GM18517 (cell line): ENCODE measurements around the gene ITPA.

ENCODE experiments used
- ATAC-seq: cut with Tn5 transposase; IDR thresholded peaks from one replicate; pipeline ENCODE4 v1.9.1; 2021; ENCODE audit warnings: mild to moderate bottlenecking, moderate library complexity; ENCODE audit not compliant: unreplicated experiment

ITPA gene

DNA sequence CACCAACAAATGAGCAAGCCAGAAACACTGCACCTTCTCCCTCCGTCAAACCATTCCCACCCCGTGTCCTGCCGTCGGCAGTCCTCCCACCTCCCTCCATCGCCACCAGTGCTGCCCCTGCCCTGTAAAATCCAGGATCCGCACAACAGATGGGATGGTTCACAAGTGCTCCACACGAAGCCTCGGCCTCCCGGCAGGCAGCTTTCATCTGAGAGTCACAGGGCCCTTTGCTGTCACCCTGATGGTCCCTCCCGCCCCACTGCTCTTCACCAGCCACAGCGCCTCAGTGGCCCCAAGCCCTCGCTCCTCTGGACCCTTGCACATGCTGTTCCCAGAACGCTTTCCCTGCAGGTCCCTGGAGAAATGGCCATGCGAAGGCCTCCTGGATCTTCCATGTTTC lies 17.6 kb downstream of the ITPA start:
- ATAC-seq, result no peak

DNA sequence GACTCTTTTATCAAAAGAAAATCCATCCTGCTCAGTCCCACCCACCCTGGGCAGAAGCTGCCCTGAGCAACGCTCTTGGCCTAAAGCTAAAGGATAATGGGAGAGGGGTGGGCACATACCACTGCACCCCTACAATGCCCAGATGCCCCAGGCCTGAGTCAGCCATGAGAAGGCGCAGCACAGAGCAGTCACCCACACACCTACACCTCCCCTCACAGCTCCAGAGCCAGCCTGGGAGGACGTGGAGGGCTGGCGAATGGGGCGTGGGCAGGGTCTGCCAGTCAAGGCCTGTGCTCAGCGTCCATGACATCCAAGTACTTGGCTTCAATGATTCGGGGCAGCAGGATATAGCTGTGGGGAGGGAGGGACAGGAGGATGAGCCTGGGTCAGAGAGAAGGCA lies 18.2 kb downstream of the ITPA start:
- ATAC-seq, result no peak

DNA sequence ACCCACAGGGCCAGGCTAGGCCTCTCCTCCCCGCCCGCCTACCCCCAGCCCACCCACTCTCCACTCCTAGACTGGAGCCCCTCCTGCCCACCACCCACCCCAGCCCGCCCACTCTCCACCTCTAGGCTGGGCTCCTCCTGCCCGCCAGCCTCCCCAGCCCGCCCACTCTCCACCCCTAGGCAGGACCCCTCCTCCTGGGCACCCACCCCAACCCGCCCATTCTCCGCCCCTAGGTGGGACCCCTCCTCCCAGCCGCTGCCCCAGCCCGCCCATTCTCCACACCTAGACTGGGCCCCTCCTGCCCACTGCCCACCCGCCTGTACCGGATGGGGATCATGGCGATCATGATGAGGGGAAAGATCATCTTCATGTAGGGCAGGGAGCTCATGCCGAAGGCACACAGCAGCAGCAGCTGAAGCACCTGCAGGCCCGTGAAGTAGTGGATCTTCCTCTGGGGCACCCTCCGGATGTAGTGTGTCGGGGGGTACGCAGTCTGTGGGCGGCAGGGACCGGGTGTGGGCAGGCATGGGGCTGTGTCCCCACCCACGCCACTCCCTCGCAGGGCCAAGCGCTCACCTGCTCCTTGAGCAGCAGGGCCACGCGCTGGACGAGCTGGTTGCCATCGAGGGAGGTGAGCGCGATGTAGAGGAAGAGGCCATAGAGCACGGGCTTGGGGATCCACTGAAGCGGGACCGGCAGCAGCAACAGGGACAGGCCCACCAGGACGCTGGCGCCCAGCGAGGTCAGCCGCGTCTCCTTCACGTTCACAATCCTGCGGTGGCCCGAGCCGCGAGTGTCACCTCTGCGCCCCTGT lies 18.8 kb downstream of the ITPA start:
- no peak for ATAC-seq

DNA sequence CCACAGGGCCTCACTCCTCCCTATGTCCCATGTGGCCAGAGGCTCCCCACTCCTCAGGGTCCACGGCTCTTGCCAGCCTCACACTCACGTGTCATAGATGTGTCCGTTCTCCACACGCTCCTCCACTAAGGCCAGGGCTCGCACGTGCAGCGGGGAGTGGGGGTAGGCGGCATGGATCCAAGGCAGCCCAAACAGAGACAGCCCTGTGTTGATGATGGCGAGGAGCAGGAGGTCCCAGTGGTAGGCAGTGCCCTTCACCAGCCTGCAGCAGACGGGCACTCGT lies 19.4 kb downstream of the ITPA start:
- no peak for ATAC-seq

DNA sequence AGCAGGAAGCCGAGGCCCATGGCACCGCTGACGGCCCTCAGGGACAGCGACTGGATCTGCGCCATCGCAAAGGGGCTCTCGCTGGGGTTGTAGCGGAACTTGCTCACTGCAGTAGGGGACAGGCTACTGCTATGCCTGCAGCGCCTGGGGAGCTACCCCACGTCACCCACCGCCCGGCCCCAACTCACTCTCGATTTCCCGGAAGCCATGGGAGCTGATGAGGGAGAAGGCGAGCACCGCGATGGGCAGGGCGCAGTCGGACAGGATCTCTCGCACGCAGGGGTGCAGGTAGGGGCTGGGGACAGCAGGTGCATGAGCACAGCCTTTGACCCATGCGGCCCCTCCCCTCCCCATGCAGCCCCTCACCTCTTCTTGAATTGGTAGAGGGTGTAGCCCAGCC lies 19.9 kb downstream of the ITPA start:
- ATAC-seq, result no peak

DNA sequence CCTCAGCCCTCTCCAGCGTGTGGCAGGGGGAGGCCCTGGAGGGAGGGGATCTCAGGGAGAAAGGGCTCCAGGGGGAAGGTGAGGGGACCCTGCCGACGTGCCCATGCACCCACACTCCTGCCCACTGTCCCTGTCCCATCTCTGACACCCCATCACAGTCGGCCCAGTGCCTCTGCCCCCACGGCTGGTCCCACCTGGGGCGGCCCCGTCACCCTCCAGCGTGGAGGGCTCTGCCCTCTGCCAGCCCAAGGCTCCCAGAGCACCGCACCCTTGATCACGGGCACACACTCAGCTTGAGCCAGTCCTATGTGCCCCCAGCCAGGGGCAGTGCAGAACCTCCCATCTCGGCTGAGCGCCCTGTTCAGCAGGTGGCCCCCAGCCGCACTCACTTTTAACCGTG lies 20.5 kb downstream of the ITPA start:
- ATAC-seq, result no peak

DNA sequence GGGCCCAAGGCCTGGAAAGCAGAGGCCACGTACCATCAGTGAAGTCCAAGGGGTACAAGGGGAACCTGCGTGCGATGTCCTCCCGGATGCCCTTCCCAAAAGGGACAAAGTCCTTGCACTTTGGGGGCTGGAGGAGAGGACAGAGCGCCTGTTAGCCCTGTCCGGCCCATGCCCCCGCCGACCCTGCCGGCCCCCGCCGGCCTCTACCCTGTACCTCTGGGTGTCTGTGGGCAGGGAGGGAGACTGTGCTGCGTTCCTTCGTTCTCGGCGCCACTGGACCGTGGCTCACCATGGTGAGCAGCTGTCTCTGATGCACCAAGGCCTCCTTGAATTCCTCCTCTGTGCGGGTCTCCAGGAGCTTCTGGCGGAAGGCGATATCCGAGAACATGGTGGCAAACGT lies 21.8 kb downstream of the ITPA start:
- no peak for ATAC-seq

DNA sequence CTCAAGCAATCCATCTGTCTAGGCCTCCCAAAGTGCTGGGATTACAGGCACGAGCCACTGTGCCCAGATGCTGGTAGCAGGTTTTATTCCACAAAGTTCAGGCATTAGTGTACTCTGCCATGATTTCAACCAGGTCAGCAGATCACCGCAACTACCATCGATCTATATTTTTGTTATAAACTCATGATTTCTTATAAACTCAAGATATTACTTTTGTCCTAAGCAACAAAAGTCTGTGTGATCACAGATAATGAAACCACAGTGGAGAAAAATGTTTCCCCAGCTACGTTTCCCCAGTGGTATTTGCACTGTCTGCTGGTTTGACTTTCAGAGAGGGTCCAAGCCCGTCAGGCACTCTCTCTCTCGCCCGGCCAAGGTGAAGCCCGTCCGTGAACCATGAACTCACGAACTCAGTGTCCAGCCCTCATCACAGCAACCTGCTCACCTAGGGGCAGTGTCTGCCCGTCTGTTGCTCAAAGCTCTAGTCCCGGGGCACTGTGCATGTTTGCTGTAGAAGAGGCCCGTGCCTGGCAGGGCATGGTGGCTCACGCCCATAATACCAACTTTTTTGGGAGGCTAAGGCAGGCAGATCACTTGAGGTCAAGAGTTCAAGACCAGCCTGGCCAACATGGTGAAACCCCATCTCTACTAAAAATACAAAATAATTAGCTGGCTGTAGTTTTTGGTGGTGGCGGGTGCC lies 22.7 kb downstream of the ITPA start:
- ATAC-seq, result no peak

DNA sequence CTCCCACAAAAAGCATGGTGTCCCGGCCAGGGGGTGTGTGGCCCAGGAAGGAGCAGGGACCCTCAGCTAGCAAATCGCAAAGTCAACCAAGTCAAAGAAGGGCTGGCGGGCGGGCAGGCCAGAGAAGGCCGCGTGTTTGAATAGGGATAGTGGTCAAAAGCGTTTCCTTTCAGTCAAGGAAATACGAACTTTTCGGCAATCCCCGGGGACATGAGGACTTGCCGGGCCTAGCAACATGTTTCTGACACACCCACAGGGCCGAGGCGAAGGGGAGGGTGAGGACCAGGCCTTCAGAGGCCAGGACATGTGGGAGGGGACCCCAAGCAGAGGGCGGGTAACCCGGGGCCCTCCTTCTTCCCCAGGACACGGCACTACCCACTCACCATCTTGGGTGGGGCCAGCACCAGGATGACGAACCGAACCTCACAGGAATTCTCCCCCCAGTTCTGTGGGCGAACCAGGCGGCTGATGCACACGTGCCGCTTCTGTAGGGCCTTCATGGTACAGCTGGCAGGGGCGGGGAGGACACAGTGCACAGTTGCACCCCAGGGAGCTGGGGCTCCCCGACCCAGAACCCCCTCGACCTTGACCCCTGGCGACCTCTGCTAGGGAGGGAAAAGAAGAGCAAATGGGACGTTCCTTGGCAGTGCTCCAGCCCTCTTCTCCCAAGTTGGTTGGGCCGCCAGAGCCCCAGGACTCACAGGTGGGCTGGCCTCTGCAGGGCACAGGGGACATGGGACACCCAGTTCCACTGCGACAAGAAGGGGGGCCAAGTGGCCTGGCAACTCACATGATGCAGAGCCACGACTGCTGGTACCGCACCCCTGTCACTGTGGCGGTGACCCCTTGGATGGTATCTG lies 24.1 kb downstream of the ITPA start:
- no peak for ATAC-seq

DNA sequence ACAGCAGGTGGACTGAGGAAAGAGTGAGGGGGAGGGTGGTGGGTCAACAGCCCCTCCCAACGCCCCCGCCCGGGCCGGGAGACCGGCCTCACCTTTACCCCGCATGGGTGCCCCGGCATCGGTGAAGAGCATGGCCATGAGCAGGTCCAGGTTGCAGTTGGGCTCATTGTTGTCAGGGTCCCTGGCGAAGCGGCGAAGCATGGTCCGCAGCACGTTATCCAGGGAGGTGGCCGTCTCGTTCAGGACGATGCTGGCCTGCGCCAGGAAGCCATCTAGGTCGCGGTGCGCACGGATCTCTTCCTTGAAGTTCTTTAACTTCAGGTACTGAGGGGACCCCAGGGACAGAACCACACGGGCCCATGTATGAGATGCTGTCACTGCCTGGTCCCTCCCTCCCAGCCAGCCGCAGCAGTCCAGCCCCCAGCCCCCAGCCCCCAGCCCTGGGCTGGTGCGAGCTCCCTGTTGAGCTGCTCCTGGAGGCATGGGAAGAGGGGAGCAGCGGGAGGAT lies 24.7 kb downstream of the ITPA start:
- ATAC-seq, result no peak

DNA sequence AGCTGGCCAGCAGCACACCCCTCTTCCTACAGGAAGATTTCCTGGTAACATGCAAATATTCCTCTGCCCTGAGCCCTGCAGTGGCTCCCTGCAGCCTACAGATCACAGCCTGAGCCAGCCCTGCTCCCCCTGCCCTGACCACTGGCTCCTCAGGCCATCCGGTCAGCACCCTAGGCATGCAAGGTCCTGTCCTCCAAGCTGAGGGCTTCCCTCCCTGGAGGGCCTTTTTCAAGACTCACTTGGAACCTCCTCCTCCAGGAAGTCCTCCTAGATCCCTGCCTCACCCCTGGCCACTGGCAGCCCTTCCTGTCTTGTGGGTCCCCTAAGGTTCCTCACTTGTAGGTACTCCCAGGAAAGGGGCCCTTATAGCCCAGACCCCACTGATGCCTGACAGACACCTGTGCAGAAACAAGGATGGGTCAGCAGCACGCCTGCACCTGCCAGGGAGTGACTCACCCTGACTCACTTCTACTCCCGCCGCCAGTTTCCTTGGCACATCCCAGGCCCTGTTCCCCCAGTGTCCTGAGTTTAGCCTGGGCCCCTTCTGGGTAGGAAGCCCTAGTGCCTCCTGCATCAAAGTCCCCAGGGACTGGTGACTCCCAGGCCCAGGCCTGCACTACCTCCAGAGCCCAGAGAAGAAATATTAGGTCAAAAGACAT lies 26.5 kb downstream of the ITPA start:
- no peak for ATAC-seq

DNA sequence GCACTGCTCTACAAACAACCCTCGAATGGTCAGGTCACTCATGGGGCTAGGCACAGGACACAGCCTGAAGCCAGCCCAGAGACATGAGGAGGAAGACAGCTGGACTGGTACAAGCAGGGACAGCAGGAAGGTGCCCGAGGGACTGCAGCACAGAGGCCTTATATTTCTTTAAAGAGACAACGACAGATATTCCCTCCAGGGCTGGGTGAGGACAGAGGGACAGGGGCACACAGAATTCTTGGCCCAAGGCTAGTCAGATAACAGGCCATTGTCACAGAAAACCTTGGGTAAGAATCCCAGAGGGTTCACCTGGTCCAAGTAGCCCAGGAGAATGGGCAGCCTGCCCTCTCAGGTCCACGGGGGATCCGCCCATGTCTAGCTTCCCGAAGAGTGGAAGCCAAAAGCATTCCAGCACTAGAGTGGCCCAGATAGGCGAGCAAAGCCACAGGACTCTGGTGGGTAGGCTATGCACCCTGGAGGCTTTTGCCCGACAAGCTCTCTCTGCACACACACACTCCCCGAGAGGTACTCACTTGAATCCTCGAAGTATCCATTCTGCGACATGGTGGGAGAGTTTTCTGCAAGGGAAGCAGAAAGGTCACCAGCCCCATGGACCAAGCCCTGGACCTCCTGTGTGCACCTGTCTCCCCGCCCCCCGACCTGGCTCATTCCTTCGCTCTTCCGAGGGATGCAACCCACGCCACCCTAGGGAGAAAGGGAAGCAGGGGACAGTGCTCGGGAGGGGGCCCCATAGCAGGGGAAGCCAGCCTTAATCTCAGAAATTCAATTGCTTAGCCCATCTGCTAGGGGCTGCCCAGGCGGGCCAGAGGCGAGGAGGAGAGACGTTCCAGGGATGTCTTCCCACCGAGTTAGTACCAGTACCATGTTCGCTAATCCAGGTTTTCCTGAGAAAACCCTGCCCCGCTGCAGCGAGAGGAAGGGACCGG lies 28.0 kb downstream of the ITPA start:
- ATAC-seq, result no peak

DNA sequence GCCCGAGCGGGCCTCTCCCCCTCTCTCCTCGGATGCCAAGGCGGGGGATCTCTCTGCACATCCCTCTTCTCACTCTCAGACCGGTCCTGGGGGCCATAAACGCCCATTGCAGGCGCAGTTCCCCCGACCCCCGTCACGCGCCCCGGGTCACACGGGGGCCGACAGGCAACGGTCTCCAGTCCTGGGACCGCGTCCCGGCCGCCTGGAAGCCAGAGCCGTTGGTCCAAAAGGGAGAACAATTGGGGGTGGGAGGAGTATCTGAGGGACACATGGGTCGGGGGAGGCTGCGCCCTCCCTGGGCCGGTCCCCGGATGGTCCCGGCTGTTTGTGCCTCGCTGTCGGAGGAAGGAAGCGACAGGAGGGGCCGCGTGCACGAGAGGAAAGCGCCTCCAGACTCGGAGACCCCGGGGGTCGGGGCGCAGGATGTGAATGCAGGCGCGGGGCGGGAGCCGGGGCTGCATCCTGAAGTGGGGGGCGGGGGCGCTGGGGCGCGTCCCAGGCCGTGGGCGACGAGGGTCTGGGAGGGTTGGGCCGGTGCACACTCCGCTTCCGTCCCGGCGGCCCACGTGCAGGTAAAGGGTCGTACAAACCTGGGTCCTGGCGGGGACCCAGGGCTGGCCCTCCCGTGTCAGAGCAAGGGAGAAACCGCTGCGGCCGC lies 28.8 kb downstream of the ITPA start:
- no peak for ATAC-seq

DNA sequence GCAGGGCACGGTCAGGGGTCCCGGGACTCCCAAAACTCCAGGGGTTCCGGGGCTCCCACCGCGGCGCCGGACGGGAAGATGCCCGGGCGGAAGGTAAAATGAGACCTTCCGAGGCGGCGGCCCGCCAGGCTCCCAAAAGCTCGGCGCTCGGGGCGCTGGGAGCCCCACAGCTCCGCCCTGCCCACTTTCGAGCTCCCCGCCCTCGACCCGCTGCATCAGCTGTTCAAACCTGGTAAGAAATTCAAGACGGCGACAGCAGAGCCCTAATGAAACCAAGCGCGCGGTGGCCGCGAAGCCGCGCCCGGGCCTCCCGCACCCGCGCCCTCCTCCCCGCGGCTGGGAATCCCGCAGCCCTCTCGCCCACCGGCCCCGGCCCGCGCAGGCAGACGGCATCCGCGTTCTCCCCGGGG lies 29.3 kb downstream of the ITPA start:
- ATAC-seq, result no peak

DNA sequence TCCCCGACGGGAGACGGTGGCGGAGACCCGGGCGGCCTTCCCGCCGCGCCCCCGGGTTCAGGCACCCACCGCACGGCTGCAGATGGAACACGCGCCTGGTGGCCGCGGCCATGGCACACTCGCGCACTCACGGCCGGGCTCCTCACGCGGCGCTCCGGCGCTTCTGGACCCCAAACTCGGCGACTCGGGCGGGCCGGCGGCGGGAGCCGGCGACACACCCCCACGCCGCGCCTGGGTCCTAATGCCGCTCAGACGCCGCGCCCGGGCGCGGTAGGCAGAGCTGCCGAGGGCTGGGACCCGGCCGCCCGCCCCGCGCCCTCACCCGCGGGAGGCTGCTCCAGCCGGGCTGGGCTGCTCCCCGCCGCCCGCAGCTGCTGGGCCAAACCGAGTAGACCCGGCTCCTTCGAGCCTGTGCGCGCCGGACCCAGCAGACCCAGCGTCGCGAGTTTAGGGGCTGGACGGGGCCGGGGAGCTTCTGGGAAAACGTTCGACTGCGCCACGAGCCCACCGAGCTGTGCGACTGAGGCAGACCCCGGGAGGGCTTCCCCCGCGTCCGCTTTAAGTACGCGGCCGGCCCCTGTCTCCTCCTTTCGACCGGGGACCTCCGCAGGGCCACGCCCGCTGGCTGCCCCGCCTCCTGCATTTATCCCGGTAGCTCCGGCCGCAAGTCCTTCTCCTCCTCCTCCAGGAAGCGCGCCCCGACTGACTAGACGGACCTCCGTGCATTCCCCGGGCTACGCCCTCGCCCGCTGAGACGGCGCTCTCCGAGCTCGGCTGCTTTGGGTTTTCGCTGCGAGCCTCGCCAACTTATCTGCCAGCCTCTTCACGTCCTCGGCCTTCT lies 29.9 kb downstream of the ITPA start, which contains the start of gene SLC4A11:
SLC4A11 (minus strand) TSS at position 165 of the 841 bp plus-strand sequence; CDS start at position 112, 53 bp downstream.
- no peak for ATAC-seq

DNA sequence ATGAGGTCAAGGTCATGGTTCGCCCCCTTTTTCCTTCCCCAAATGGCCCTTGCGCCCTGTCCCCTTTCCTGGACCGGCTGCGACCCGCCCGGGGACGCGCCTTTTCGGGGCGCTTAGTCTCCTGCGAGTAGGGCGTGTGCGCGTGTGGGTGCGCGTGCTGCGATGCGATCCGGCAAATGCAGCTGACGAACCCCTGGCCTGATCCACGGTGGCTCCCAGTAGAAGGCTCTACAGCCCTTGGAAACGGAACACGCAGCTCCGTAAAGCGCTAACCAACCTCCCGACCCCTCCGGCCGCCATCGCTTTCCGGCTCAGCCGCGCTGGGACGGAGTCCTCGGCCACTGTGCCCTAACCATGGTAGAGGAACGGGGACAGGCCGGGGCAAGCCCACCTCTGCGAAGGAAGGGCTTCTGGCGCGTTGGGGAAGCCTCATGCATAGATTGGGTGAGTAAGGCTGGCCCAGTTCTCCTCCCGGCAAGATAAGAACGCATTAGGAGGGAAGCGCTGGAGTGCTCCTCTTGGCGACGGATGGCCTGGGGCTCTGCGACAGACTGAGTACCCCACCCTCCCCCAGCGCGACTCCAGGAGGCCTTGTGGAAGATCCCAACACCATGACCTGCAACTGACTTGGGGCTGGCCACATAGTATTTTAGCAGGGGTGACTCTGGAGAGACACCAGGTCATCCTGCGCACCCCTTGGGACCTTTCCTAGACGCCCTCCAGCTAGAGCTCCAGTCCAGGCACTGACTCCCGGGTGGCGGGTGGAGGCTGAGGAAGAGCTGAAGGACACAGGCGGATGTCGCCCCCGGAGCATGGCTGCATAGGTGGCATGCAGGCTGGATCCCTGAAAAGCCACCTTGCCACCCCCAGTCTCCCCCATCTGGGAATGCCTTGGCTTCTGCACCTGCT lies 30.8 kb downstream of the ITPA start:
- ATAC-seq, result no peak

DNA sequence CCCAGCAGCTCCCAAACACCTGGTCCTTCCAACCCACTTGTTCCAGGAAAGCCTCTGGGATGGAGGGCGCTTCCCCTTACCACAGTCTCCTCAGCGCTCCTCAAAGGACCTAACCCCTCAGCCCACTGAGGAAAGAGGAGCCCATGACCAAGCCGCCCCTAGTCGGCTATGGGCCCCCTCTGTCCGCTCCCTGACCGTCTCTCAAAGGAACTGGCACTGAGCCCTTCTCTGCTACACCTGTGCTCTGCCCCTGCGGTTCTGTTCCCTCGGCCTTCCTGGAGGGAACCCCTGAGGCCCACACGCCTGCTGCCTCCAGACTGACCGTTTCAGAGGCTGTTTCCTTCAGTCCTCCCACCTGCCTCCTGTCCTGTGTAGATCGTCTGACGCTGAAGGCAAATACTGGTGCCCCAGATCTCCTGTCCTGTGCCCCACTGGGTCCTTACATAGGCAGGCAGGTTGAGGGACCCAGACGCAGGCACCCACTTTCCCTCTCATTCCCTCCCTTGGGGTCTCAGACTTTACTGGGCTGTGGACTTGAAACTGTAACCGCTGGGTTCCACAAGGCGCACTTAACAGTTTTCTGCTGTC lies 31.6 kb downstream of the ITPA start:
- ATAC-seq, result no peak
